Measurements from ENCODE around the gene HIVEP3. TPM values are rescaled to one million over a fixed set of nuclear protein-coding genes. Genes with fewer than 3 reads are reported as not detected.

The HIVEP3 gene
- total RNA-seq, 1 donor from 2014 or later = 5.7 TPM

DNA sequence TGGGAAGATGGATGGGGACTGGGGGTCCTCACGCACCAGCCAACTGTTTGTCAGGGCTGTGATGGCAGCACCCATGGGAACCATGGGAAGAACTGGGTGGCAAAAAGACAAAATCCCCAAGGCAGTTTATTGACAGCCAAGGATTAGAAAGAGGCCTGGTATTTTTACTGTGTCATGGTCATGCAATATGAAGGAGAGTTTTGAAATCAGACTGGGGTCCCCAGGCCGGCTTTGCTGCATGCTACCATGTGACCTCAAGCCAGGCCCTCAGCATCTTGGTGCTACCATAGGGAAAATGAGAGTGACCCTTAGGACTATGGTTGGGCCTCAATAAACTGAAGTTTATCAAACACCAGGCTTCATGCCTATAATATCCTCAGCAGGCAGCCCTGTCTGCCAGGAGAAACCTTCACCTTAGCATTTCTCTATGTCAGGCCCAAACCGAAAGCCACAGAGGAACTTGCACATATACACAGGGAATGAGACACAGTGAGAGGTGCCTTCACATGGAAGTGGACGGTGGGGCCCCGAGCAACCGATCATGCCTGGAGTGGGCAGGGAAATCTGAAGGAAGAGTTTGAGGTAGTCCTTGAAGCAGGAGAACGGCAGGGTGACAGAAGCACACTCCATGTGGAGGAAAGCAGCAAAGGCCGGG lies 203.2 kb downstream of the HIVEP3 start:
- Histone ChIP-seq H3K27ac (replicated peaks) (no peak overlapping the region), H3K9me3 (replicated peaks) (no peaks in the 10 kb centered on the region), H3K4me1 (peaks cover 34% of the 10 kb centered on the region), H3K27me3 (ENCODE audit: low read depth) (no peaks in the 10 kb centered on the region), H3K36me3 (no peaks in the 10 kb centered on the region), H3K4me3 (no peak overlapping the region)
- DNase-seq = no peak
- intact Hi-C loops (cut with micrococcal nuclease) = no loop called here
- TF ChIP-seq, protein P1, sequence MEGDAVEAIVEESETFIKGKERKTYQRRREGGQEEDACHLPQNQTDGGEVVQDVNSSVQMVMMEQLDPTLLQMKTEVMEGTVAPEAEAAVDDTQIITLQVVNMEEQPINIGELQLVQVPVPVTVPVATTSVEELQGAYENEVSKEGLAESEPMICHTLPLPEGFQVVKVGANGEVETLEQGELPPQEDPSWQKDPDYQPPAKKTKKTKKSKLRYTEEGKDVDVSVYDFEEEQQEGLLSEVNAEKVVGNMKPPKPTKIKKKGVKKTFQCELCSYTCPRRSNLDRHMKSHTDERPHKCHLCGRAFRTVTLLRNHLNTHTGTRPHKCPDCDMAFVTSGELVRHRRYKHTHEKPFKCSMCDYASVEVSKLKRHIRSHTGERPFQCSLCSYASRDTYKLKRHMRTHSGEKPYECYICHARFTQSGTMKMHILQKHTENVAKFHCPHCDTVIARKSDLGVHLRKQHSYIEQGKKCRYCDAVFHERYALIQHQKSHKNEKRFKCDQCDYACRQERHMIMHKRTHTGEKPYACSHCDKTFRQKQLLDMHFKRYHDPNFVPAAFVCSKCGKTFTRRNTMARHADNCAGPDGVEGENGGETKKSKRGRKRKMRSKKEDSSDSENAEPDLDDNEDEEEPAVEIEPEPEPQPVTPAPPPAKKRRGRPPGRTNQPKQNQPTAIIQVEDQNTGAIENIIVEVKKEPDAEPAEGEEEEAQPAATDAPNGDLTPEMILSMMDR (IDR thresholded peaks at IDR 0.05; ENCODE audit: borderline replicate concordance) = no peak

DNA sequence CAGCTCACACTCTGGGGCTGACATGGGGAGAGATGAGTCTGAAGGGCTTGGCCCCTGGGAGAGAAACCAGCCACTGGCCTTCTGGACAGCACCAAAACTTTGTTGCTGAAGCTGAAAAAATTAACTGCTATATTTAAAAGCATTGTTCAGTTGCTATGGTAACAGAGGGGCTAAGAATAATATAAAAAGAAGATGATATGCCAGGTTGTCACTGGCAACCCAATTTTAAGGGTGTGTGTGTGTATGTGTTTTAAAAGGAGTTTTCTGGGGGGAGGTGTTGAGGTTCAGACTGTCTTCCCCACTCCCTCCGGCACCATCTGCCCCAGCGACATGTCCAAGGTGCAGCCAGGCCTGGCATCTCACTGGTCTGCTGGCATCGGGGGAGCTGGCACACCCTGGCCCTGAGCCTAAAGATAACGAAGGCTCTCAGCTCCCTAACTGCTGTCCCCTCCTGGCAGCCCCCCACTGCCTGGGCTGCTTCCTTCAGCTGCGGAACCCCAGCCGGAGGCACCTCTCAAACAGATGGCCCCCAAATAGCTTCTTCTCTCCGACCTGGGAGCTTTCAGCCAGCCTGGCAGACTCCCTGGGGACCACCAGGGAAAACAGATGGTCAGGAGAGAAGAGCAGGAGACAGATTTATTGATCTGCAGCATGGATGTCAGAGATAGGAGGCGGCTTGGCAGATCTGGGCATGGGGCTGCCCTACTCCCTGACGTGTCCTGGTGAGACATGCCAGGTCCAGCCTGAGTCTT lies 203.9 kb downstream of the HIVEP3 start:
- H3K27ac ChIP-seq (replicated peaks) = no peak overlapping the region

DNA sequence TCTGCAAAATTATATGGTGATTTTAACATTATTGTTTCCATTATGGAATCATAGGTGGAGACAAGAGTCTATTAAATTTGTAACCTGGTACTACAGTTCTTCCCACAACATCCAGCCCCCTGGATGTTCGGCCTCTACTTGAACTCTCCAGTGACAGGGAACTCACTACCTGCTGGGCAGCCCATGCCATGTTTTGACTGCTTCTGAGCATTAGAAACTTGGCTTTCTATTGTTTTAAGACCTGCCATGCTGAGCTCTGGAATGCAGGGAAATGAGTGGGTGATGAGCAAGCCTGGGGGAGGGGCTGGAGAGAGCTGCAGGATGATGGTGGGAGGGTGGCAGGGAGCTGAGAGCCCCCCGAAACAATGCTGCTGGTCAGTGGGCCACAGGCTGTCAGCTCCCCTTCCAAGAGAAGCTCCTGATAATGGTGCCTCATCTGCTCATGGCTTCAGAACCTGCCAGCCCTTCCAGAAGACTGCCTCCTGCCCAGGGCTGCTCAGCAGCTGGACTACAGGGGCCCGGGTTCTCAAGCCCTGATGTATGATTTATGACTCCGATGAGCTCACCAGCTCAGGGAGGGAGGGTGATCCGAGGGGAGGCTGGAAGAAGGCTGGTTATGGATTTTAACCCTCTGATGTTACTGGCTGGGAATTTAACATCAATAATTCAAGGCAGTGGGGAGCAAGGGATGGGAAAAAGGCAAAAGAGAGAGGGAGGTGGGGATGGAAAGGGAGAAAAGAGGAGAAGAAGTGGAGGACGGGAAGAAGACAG lies 205.0 kb downstream of the HIVEP3 start:
- Histone ChIP-seq H3K27me3 (ENCODE audit: low read depth) (no peaks in the 10 kb centered on the region), H3K36me3 (no peaks in the 10 kb centered on the region), H3K27ac (replicated peaks) (peak overlapping the region; percentile 16), H3K4me3 (no peak overlapping the region), H3K9me3 (replicated peaks) (no peaks in the 10 kb centered on the region), H3K4me1 (peaks cover 34% of the 10 kb centered on the region)
- no peak for DNase-seq
- TF ChIP-seq, protein P1 (IDR thresholded peaks at IDR 0.05; ENCODE audit: borderline replicate concordance) = no peak
- intact Hi-C loops (cut with micrococcal nuclease) = no loop called here

More for the DNA sequence above, 203.9 kb downstream of the HIVEP3 start:
- DNase-seq = no peak
- H3K4me3 ChIP-seq = no peak overlapping the region
- H3K27me3 ChIP-seq (ENCODE audit: low read depth) = no peaks in the 10 kb centered on the region
- intact Hi-C loops (cut with micrococcal nuclease) = no loop called here
- H3K36me3 ChIP-seq = no peaks in the 10 kb centered on the region
- TF ChIP-seq, protein P1 (IDR thresholded peaks at IDR 0.05; ENCODE audit: borderline replicate concordance) = no peak
- no peaks in the 10 kb centered on the region for H3K9me3 ChIP-seq (replicated peaks)
- peaks cover 34% of the 10 kb centered on the region for H3K4me1 ChIP-seq

DNA sequence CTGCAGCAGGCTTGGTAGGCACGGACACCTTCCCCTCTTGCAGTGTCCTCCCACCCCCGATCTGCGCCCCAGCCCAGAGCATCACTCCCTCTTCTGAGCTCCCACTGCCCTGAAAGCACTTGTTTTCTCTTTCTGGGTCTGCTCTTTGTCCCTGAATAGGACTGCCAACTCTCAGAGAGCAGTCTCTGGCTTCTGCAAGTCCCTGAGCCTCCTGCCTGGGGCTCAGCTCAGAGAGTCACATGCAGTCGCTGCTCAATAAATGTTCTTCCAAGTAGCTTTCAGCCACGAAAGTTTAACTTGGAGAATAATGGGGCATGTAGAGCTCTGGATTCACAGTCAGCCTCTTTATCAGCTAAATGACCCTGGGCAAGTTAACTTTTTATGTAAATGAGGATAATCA lies 205.6 kb downstream of the HIVEP3 start:
- H3K27ac ChIP-seq (replicated peaks) = peak overlapping the region; percentile 16
- H3K9me3 ChIP-seq (replicated peaks) = no peaks in the 10 kb centered on the region

DNA sequence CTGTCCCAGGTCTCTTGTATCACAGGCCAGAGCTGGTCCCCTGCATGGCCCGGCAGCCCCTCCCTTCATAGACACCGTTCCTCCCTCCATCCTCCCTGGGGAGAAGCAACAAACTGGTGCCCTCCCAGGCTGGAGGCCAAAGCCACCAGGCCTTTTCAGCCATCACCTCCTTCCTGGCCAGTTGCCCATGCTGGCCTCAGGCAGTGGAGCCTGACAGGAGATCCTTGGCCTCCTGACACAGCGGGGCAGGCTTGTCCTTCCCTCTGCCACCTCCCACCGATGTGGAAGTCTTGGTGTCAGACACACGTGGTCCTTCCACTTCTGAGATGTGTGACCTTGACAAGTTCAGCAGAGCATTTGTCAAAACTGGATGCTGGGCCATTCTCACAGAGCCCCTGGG lies 206.0 kb downstream of the HIVEP3 start:
- H3K4me1 ChIP-seq = peaks cover 34% of the 10 kb centered on the region
- H3K27me3 ChIP-seq (ENCODE audit: low read depth) = no peaks in the 10 kb centered on the region
- intact Hi-C loops (cut with micrococcal nuclease) = no loop called here
- DNase-seq = peak; percentile 36
- TF ChIP-seq, protein P1 (IDR thresholded peaks at IDR 0.05; ENCODE audit: borderline replicate concordance) = no peak
- no peaks in the 10 kb centered on the region for H3K36me3 ChIP-seq
- peak overlapping the region; percentile 16 for H3K27ac ChIP-seq (replicated peaks)
- no peak overlapping the region for H3K4me3 ChIP-seq
- no peaks in the 10 kb centered on the region for H3K9me3 ChIP-seq (replicated peaks)

More for the DNA sequence above, 205.6 kb downstream of the HIVEP3 start:
- TF ChIP-seq, protein P1 (IDR thresholded peaks at IDR 0.05; ENCODE audit: borderline replicate concordance) = no peak
- DNase-seq = no peak
- no peaks in the 10 kb centered on the region for H3K27me3 ChIP-seq (ENCODE audit: low read depth)
- H3K4me1 ChIP-seq = peaks cover 34% of the 10 kb centered on the region
- intact Hi-C loops (cut with micrococcal nuclease) = no loop called here
- no peaks in the 10 kb centered on the region for H3K36me3 ChIP-seq
- no peak overlapping the region for H3K4me3 ChIP-seq

Measured in left ventricle myocardium inferior (tissue), 1 donor.